ENCODE data around the gene CHCHD3. TPM values are rescaled to one million over a fixed set of nuclear protein-coding genes. Genes with fewer than 3 reads are reported as not detected.

Gene CHCHD3
- total RNA-seq, 4 donors from 2014 or later = 33.9 to 37.2 (median 35.8) TPM

DNA sequence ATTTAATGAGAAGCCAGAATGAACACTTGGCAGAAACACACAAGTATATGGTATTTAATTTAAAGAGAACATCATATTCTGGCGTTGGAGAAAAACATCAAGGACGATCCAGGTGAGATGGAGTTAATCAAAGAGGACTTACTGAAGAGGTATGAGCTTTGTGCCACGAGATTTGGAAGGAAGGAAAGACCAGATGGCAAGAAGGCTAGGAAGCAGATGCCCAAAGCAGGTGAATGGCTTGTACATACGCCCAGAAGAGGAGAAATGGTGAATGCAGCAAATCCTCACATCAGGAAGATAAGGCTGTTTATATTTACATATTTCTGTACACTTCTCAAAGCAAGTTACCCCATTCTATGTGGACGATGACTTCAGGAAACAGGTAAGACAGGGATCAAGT, 341.7 kb downstream of the CHCHD3 start:
- no peaks in the 10 kb centered on the region for H3K4me1 ChIP-seq
- H3K27ac ChIP-seq = no peak overlapping the region
- H3K4me3 ChIP-seq = no peak overlapping the region
- DNase-seq (ENCODE audit: low spot score in 2 of 2) = no peak
- no peak for TF ChIP-seq EP300 (IDR thresholded peaks at IDR 0.05)
- TF ChIP-seq POLR2AphosphoS5 (IDR thresholded peaks at IDR 0.05) = no peak
- TF ChIP-seq POLR2A (IDR thresholded peaks at IDR 0.05) = no peak
- 74% methylated on average over 5 of the region's 5 CpGs for WGBS
- no peaks in the 10 kb centered on the region for H3K9me3 ChIP-seq
- no peaks in the 10 kb centered on the region for H3K36me3 ChIP-seq
- no peaks in the 10 kb centered on the region for H3K27me3 ChIP-seq

DNA sequence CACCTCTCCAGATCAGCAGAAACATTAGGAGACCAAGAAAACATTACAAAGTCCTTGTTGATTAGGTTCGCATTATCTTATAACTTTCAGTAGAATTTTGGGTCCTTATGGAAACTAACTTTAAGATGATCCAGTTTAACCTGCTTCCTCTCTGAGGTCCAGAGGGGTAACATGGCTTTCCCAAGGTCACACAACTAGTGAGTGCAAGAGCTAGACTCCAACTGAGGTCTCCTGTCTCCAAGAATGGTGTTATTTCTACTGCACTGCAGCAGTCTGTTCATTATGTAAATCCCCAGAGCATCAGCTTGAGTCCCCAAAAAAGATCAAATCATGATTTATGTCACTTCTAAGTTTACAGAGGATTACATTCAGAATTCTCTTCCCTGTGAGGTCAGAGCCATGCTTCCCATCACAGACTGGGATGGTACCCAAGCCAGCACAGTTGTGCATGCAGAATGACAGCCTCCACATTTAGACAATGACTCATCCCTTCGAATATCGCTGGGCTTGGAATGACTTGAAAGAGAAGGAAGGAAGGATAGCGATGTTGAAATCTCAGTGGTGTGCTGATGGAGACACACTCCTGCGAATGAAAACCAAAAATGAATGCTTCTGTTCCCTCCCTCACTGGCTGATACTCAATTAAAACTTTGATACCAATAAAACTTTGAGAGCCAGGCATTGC, 342.5 kb downstream of the CHCHD3 start:
- no peaks in the 10 kb centered on the region for H3K9me3 ChIP-seq
- 27% methylated on average over 5 of the region's 5 CpGs for WGBS
- no peak for DNase-seq (ENCODE audit: low spot score in 2 of 2)
- no peaks in the 10 kb centered on the region for H3K4me1 ChIP-seq
- H3K27ac ChIP-seq = no peak overlapping the region
- TF ChIP-seq POLR2AphosphoS5 (IDR thresholded peaks at IDR 0.05) (peak in 1 of 3 donors; percentile 14), EP300 (IDR thresholded peaks at IDR 0.05) (no peak)
- no peak overlapping the region for H3K4me3 ChIP-seq
- H3K27me3 ChIP-seq = no peaks in the 10 kb centered on the region
- H3K36me3 ChIP-seq = no peaks in the 10 kb centered on the region

DNA sequence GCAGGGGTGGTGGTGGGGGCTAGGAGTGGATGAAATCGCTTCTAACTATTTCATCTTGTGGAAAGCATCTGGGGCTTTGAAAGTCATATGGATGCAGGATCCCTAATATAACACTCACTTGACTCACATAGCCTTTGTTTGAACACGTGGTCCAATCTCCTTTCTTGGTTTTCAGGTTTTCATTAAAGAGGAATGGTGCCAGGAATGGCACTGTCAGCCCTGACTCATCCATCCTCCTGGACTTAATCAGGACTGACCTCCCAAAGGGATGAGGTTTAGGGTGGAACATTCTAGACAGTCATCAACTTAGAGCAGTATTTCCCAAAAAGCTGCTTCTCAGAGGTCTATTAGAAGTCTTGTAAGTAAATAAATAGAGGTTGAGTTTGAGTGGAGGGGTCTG, 343.6 kb downstream of the CHCHD3 start:
- H3K4me3 ChIP-seq = no peak overlapping the region
- H3K9me3 ChIP-seq = no peaks in the 10 kb centered on the region
- no peaks in the 10 kb centered on the region for H3K27me3 ChIP-seq
- H3K4me1 ChIP-seq = no peaks in the 10 kb centered on the region
- WGBS = 29% methylated on average over 2 of the region's 2 CpGs
- TF ChIP-seq POLR2AphosphoS5 (IDR thresholded peaks at IDR 0.05) (no peak), POLR2A (IDR thresholded peaks at IDR 0.05) (no peak), EP300 (IDR thresholded peaks at IDR 0.05) (no peak)
- TF ChIP-seq, protein P1, sequence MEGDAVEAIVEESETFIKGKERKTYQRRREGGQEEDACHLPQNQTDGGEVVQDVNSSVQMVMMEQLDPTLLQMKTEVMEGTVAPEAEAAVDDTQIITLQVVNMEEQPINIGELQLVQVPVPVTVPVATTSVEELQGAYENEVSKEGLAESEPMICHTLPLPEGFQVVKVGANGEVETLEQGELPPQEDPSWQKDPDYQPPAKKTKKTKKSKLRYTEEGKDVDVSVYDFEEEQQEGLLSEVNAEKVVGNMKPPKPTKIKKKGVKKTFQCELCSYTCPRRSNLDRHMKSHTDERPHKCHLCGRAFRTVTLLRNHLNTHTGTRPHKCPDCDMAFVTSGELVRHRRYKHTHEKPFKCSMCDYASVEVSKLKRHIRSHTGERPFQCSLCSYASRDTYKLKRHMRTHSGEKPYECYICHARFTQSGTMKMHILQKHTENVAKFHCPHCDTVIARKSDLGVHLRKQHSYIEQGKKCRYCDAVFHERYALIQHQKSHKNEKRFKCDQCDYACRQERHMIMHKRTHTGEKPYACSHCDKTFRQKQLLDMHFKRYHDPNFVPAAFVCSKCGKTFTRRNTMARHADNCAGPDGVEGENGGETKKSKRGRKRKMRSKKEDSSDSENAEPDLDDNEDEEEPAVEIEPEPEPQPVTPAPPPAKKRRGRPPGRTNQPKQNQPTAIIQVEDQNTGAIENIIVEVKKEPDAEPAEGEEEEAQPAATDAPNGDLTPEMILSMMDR (IDR thresholded peaks at IDR 0.05) = no peak
- H3K36me3 ChIP-seq = no peaks in the 10 kb centered on the region
- no peak for DNase-seq (ENCODE audit: low spot score in 2 of 2)
- H3K27ac ChIP-seq = no peak overlapping the region

DNA sequence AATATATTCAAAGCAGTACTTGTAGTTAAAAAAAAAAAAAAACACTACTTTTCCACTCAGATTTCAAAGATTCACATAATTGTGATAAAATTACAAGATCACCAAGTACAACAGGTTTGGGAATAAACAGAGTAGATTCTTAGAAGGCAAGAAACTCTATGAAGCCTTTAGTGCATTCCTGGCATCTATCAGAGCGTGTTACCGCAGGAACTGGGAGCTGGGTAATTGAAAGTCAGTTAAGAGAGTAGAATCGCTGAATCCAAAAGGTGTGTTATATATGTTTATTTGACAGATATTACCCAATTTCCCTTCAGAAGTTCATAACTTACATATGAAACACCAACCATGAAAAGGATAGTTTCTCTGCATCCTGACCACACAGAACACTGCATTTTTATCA, 346.4 kb downstream of the CHCHD3 start:
- Histone ChIP-seq H3K36me3 (no peaks in the 10 kb centered on the region), H3K27ac (no peak overlapping the region), H3K4me3 (no peak overlapping the region), H3K9me3 (no peaks in the 10 kb centered on the region), H3K27me3 (peaks cover 3% of the 10 kb centered on the region), H3K4me1 (no peaks in the 10 kb centered on the region)
- TF ChIP-seq, protein P1 (IDR thresholded peaks at IDR 0.05) = no peak
- TF ChIP-seq POLR2AphosphoS5 (IDR thresholded peaks at IDR 0.05) (no peak), EP300 (IDR thresholded peaks at IDR 0.05) (no peak), POLR2A (IDR thresholded peaks at IDR 0.05) (no peak)
- DNase-seq (ENCODE audit: low spot score in 2 of 2) = no peak
- WGBS = 63% methylated on average over 3 of the region's 3 CpGs

Other genes starting within 250 kb of the CHCHD3 start
- gene EXOC4, start 171.0 kb upstream of the CHCHD3 start, total RNA-seq = 100 to 1,000 TPM in 1 of 4 donors, 10 to 100 TPM in 3; 60.0 to 187 (median 80.1) TPM